DOHH2 (cell line): ENCODE data around the gene FRMD8.
"Not testable (repeated sequence)": the region's sequence is repeated elsewhere in the genome, so short reads cannot be mapped to it uniquely, and the experiment has no call there.

Experiments used
- EZH2phosphoT487 ChIP-seq: fragments of 200-600 bp; sonication (generic); IDR thresholded peaks from 2 replicates; pipeline ENCODE4 v1.6.1; 2017; ENCODE audit warnings: borderline replicate concordance, mild to moderate bottlenecking, antibody characterized with exemption, low read length, moderate library complexity, mixed read lengths
- TF ChIP-seq, protein P1 (sequence below): fragments of 200-600 bp; sonication (generic); IDR thresholded peaks from one replicate; pipeline ENCODE4 v1.5.1; 2014; ENCODE audit warnings: antibody characterized with exemption, mild to moderate bottlenecking, low read depth, low read length; ENCODE audit not compliant: poor library complexity, severe bottlenecking

DNA sequence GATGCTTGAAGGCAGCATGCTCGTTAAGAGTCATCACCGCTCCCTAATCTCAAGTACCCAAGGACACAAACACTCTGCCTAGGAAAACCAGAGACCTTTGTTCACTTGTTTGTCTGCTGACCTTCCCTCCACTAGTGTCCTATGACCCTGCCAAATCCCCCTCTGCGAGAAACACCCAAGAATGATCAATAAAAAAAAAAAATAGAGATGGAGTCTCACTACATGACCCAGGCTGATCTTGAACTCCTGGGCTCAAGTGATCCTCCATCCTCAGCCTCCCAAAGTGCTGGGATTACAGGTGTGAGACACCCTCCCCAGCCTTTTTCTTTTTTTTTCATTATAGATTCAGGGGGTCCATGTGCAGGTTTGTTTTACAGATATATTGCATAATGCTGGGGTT, 65.8 kb downstream of the FRMD8 start:
- TF ChIP-seq, protein P1, sequence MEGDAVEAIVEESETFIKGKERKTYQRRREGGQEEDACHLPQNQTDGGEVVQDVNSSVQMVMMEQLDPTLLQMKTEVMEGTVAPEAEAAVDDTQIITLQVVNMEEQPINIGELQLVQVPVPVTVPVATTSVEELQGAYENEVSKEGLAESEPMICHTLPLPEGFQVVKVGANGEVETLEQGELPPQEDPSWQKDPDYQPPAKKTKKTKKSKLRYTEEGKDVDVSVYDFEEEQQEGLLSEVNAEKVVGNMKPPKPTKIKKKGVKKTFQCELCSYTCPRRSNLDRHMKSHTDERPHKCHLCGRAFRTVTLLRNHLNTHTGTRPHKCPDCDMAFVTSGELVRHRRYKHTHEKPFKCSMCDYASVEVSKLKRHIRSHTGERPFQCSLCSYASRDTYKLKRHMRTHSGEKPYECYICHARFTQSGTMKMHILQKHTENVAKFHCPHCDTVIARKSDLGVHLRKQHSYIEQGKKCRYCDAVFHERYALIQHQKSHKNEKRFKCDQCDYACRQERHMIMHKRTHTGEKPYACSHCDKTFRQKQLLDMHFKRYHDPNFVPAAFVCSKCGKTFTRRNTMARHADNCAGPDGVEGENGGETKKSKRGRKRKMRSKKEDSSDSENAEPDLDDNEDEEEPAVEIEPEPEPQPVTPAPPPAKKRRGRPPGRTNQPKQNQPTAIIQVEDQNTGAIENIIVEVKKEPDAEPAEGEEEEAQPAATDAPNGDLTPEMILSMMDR: not testable (repeated sequence)
- not testable (repeated sequence) for TF ChIP-seq EZH2phosphoT487
